A549 (cell line): ENCODE data around the gene DENND6A. TPM values are rescaled to one million over a fixed set of nuclear protein-coding genes. Genes with fewer than 3 reads are reported as not detected.
A peak's percentile ranks its signal among the peaks of the same experiment; 100 is the strongest.
"Not testable (repeated sequence)": the region's sequence is repeated elsewhere in the genome, so short reads cannot be mapped to it uniquely, and the experiment has no call there.

Source experiments
- ATAC-seq, 2 experiments: fragments of 200-7000 bp in 1 of 2; fragments of >200 bp in 1 of 2; cut with Nextera tagmentation in 1 of 2; cut with Tn5 transposase in 1 of 2; 3 replicates each; pipeline versions ENCODE4 v1.8.0 to v1.9.1; 2018 to 2020; ENCODE audit warnings: mild to moderate bottlenecking in 1 of 2, moderate library complexity in 1 of 2
- CTCF ChIA-PET: fragments of 300-600 bp; sonication (Branson Sonifier 250); formaldehyde crosslinking; extraction: SDS; loops from one replicate; lab custom pipeline; 2021; ENCODE audit warnings: antibody characterized with exemption, inconsistent platforms; lab: Yijun Ruan, JAX
- POLR2A ChIA-PET: fragments of 350-600 bp; formaldehyde crosslinking; extraction: SDS; loops from one replicate; lab custom pipeline; 2021; ENCODE audit warnings: antibody characterized with exemption, inconsistent platforms; lab: Yijun Ruan, JAX
- DNase-seq, 2 experiments: peaks; one replicate each; pipeline versions ENCODE4 v3.0.0 to v3.0.0-alpha.2; 2011 to 2016; ENCODE audit warnings: low read depth in 1 of 2, low spot score in 1 of 2
- FAIRE-seq: peaks from 2 replicates; lab custom pipeline; 2011; peaks lifted over from hg19 to GRCh38; lab: Jason Lieb, UNC
- H3K27ac ChIP-seq, 2 experiments: fragments of >200 bp; sonication (Bioruptor Twin); formaldehyde crosslinking; 3 replicates each; pipeline ENCODE4 v1.5.1; 2016 to 2017
- H3K4me1 ChIP-seq: fragments of >200 bp; sonication (Bioruptor Twin); formaldehyde crosslinking; 3 replicates; pipeline ENCODE4 v1.6.1; 2016
- H3K4me2 ChIP-seq: fragments of >200 bp; sonication (Bioruptor Twin); formaldehyde crosslinking; 3 replicates; pipeline ENCODE4 v1.6.1; 2016
- H3K4me3 ChIP-seq: fragments of >200 bp; sonication (Bioruptor Twin); formaldehyde crosslinking; 3 replicates; pipeline ENCODE4 v1.5.1; 2016
- H3K9me3 ChIP-seq: fragments of >200 bp; sonication (Bioruptor Twin); formaldehyde crosslinking; 3 replicates; pipeline ENCODE4 v1.6.1; 2016
- CBX2 ChIP-seq: fragments of 200-600 bp; sonication (generic); IDR thresholded peaks from 2 replicates; pipeline ENCODE4 v1.6.1; 2016; ENCODE audit warnings: low read depth, mild to moderate bottlenecking, borderline replicate concordance
- CEBPB ChIP-seq, 2 experiments: fragments of >200 bp in 1 of 2; sonication (Bioruptor Twin) in 1 of 2; formaldehyde crosslinking in 1 of 2; IDR thresholded peaks; 2 replicates each; pipeline ENCODE4 v1.6.1; 2012 to 2016
- CHD2 ChIP-seq: fragments of 150-350 bp; IDR thresholded peaks from 2 replicates; pipeline ENCODE4 v1.6.1; 2014; ENCODE audit warnings: low read length; ENCODE audit not compliant: partially characterized antibody
- CTCF ChIP-seq: fragments of >200 bp; sonication (Bioruptor Twin); formaldehyde crosslinking; IDR thresholded peaks from 3 replicates; pipeline ENCODE4 v1.5.1; 2016
- EHF ChIP-seq: fragments of 250-450 bp; sonication (Bioruptor Pico); IDR thresholded peaks from 2 replicates; pipeline ENCODE4 v1.5.0; 2020; ENCODE audit warnings: mild to moderate bottlenecking
- ELK1 ChIP-seq: fragments of 150-350 bp; IDR thresholded peaks from 2 replicates; pipeline ENCODE4 v1.6.1; 2014; ENCODE audit warnings: low read depth, mild to moderate bottlenecking, low read length
- ESRRA ChIP-seq: fragments of 150-350 bp; IDR thresholded peaks from 2 replicates; pipeline ENCODE4 v1.6.1; 2014; ENCODE audit warnings: mild to moderate bottlenecking, low read length, borderline replicate concordance
- FOSL2 ChIP-seq, 2 experiments: fragments of 450-650 bp in 1 of 2; fragments of >200 bp in 1 of 2; sonication (Bioruptor Twin) in 1 of 2; formaldehyde crosslinking; IDR thresholded peaks; 2 replicates each; pipeline versions ENCODE4 v1.5.0 to v1.6.1; 2016 to 2020; ENCODE audit warnings: mild to moderate bottlenecking in 1 of 2, moderate library complexity in 1 of 2
- HDAC2 ChIP-seq: fragments of 200-600 bp; sonication (generic); IDR thresholded peaks from 2 replicates; pipeline ENCODE4 v1.6.1; 2016
- HOXA7 ChIP-seq: fragments of 250-450 bp; sonication (Bioruptor Pico); IDR thresholded peaks from 2 replicates; pipeline ENCODE4 v1.5.0; 2020; ENCODE audit warnings: mild to moderate bottlenecking, moderate library complexity
- JUN ChIP-seq, 2 experiments: fragments of >200 bp; sonication (Bioruptor Twin); formaldehyde crosslinking; IDR thresholded peaks; 2 replicates in 1 of 2; 3 replicates in 1 of 2; pipeline ENCODE4 v1.6.1; 2016 to 2017
- JUNB ChIP-seq: fragments of >200 bp; sonication (Bioruptor Twin); formaldehyde crosslinking; IDR thresholded peaks from 2 replicates; pipeline ENCODE4 v1.6.1; 2016
- MAX ChIP-seq: IDR thresholded peaks from 2 replicates; pipeline ENCODE4 v1.6.1; 2012
- NR3C1 ChIP-seq: fragments of >200 bp; sonication (Bioruptor Twin); formaldehyde crosslinking; IDR thresholded peaks from 3 replicates; pipeline ENCODE4 v1.6.1; 2017
- RAD21 ChIP-seq, 2 experiments: fragments of >200 bp in 1 of 2; sonication (Bioruptor Twin) in 1 of 2; formaldehyde crosslinking in 1 of 2; IDR thresholded peaks in 1 of 2; conservative IDR thresholded peaks in 1 of 2; 2 replicates in 1 of 2; 3 replicates in 1 of 2; pipeline ENCODE4 v1.6.1; 2012 to 2018; ENCODE audit warnings: inconsistent platforms in 1 of 2
- RFX5 ChIP-seq: fragments of 450-650 bp; IDR thresholded peaks from 2 replicates; pipeline ENCODE4 v1.7.1; 2014; ENCODE audit warnings: antibody characterized with exemption, mild to moderate bottlenecking, moderate library complexity
- RNF2 ChIP-seq: fragments of 200-600 bp; sonication (generic); IDR thresholded peaks from 2 replicates; pipeline ENCODE4 v1.6.1; 2016; ENCODE audit warnings: low read depth, mild to moderate bottlenecking, antibody characterized with exemption, moderate library complexity, borderline replicate concordance
- TP53 ChIP-seq: fragments of 250-450 bp; sonication (Bioruptor Pico); IDR thresholded peaks from 2 replicates; pipeline ENCODE4 v1.5.0; 2021; ENCODE audit warnings: mild to moderate bottlenecking, moderate library complexity
- ZFP36 ChIP-seq: fragments of 450-650 bp; IDR thresholded peaks from 2 replicates; pipeline ENCODE4 v1.6.1; 2014; ENCODE audit warnings: borderline replicate concordance; ENCODE audit not compliant: partially characterized antibody
- ZNF302 ChIP-seq: fragments of 250-450 bp; sonication (Bioruptor Pico); IDR thresholded peaks from 2 replicates; pipeline ENCODE4 v1.9.0; 2021; ENCODE audit warnings: inconsistent platforms, mild to moderate bottlenecking, moderate library complexity
- ZSCAN20 ChIP-seq: fragments of 250-450 bp; sonication (Bioruptor Pico); IDR thresholded peaks from 2 replicates; pipeline ENCODE4 v1.8.0; 2022; ENCODE audit warnings: mild to moderate bottlenecking, moderate library complexity
- WGBS: methylation state at CpG from one replicate; pipeline ENCODE4 v1.1.6; 2017; ENCODE audit errors: missing lambda C conversion rate; 5-methylcytosine and 5-hydroxymethylcytosine counted together
- polyA plus RNA-seq, 4 experiments: library from polyadenylated mRNA; depleted of rRNA in 3 of 4; stranded (reverse); fragments of >200 nt; fragmentation: RNase III in 1 of 4; extraction: RNeasy Plus Mini Kit Qiagen cat#74134 plus additional on column Dnase treatment in 1 of 4; gene quantifications; 2 replicates in 3 of 4; 3 replicates in 1 of 4; pipeline ENCODE4 v1.2.3, GENCODE V29; 2011 to 2017

The DENND6A gene
- polyA plus RNA-seq, 2 of the 4 experiments (the other 2 are of a cell fraction) = 5.4 to 18.1 TPM

GRCh38 chr3:57706462-57706861 is 13.6 kb upstream of the DENND6A start:
- 19% methylated on average over 3 of the region's 3 CpGs for WGBS
- ATAC-seq = peak; percentile 78 to 84

GRCh38 chr3:57705351-57705750 is 12.5 kb upstream of the DENND6A start:
- ChIA-PET POLR2A (interaction anchor here (1.4 kb wide), 1 partner anchor 13 kb away, joined by 7 read pairs; the partner anchor contains the start of gene DENND6A), CTCF (interaction anchor here (0.7 kb wide), 1 partner anchor 12 kb away, joined by 3 read pairs; no protein-coding TSS in a partner anchor)
- peak overlapping the region; percentile 54 to 56; a peak in 3 of 6 replicates for H3K27ac ChIP-seq
- not testable (repeated sequence) for H3K9me3 ChIP-seq, DNase-seq, H3K4me2 ChIP-seq, H3K4me3 ChIP-seq, FAIRE-seq, ATAC-seq
- 82% methylated on average over 3 of the region's 3 CpGs for WGBS
- peaks cover 26% of the 10 kb centered on the region for H3K4me1 ChIP-seq

More at GRCh38 chr3:57706462-57706861, 13.6 kb upstream of the DENND6A start:
- H3K4me3 ChIP-seq = no peak overlapping the region
- H3K4me1 ChIP-seq = peaks cover 26% of the 10 kb centered on the region
- peak overlapping the region; percentile 64 for H3K4me2 ChIP-seq
- no peak for FAIRE-seq
- no peaks in the 10 kb centered on the region for H3K9me3 ChIP-seq
- no peak for TF ChIP-seq NR3C1
- peak; percentile 58 for TF ChIP-seq JUNB
- no peak for TF ChIP-seq CHD2
- peak; percentile 34; the same call in 1 of the 2 replicates for TF ChIP-seq FOSL2 (IDR thresholded peaks at IDR 0.05)
- TF ChIP-seq FOSL2 (CRISPR knock-in tag; IDR thresholded peaks at IDR 0.05) = peak; percentile 71
- no peak for TF ChIP-seq CEBPB (IDR thresholded peaks at IDR 0.05)
- TF ChIP-seq EHF = no peak
- no peak for TF ChIP-seq ZNF302 (CRISPR knock-in tag)
- TF ChIP-seq JUN (IDR thresholded peaks at IDR 0.05) = 0 out of 5 replicates have a peak, but pooled peaks of 1 of the 2 experiments have one; percentile 17
- TF ChIP-seq HOXA7 = no peak
- CTCF ChIA-PET = no interaction called here
- DNase-seq = peak in 1 of 2 experiments; percentile 72
- H3K27ac ChIP-seq = peak overlapping the region; percentile 54 to 74; a peak in 5 of 6 replicates
- POLR2A ChIA-PET = interaction anchor here (1.4 kb wide), 1 partner anchor 14 kb away, joined by 7 read pairs; the partner anchor contains the start of gene DENND6A

GRCh38 chr3:57701781-57702180 is 8.9 kb upstream of the DENND6A start:
- H3K4me2 ChIP-seq = no peak overlapping the region
- FAIRE-seq (no peak), ATAC-seq (no peak), DNase-seq (no peak)
- peaks cover 15% of the 10 kb centered on the region for H3K4me1 ChIP-seq
- WGBS = 87% methylated on average over 4 of the region's 6 CpGs
- POLR2A ChIA-PET = no interaction called here
- H3K4me3 ChIP-seq = no peak overlapping the region
- no peak overlapping the region for H3K27ac ChIP-seq
- H3K9me3 ChIP-seq = no peaks in the 10 kb centered on the region
- CTCF ChIA-PET = interaction anchor here (1.2 kb wide), 1 partner anchor 13 kb away, joined by 3 read pairs; no protein-coding TSS in a partner anchor
- TF ChIP-seq HDAC2 (no peak), TP53 (CRISPR knock-in tag) (no peak), CHD2 (no peak), RFX5 (no peak), RNF2 (no peak), ZFP36 (no peak), MAX (no peak), CTCF (no peak), RAD21 (conservative IDR thresholded peaks at IDR 0.05 in 1 of 2, IDR thresholded peaks at IDR 0.05 in 1 of 2) (no peak), ELK1 (no peak), ESRRA (no peak), CBX2 (no peak), ZSCAN20 (CRISPR knock-in tag) (no peak)
- TF ChIP-seq, all 56 proteins: peak for 0
